ENCODE data around the gene HDAC3. TPM values are rescaled to one million over a fixed set of nuclear protein-coding genes. Genes with fewer than 3 reads are reported as not detected.
A peak's percentile ranks its signal among the peaks of the same experiment; 100 is the strongest.
"Not testable (repeated sequence)": the region's sequence is repeated elsewhere in the genome, so short reads cannot be mapped to it uniquely, and the experiment has no call there.

HDAC3 gene
- total RNA-seq, 6 experiments from 2014 or later: 18.2 to 26.5 (median 23.3) TPM

DNA sequence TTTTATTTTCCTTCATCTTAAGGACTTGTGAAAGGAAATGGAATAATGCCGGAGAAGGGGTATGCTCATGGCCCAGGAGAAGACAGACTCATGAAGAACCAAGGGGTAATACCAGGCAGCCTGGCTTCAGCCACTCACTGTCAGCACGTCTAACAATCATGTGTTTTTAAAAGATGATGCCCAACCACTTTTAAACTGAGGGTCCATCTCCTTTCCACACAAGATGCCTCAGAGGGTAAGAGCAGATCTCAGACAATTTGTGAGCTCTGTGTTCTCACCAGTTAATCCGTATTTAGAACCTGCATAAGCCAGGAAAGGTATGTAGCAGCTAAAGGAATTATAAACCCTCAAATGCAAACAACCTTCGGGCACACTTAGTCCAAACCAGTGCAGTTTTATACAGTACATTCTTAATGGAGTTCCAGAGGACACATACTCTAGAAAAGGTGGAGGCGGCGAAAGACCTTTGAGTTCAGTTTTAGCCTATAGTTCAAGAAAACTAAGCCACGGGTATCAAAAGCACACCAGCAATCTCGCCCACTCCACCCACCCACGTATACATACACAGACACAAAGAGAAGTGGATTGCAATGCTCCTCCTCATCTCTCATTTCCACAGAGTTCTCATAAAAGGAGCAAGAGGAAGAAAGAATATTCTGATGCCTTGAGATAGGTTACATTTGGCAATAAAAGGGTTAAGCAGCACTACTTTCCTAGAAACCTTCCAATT is 20.5 kb downstream of the HDAC3 start:
- Histone ChIP-seq H3K4me3 (peak overlapping the region in 2 of 3 donors; percentile 17 to 93), H3K36me3 (peaks cover 0 to 8% (median 0%) of the 10 kb centered on the region in 4 donors), H3K27me3 (no peaks in the 10 kb centered on the region), H3K4me1 (peaks cover 0 to 63% (median 32%) of the 10 kb centered on the region in 4 donors), H3K9me3 (no peaks in the 10 kb centered on the region), H3K27ac (peak overlapping the region; percentile 30 to 99 (median 98))
- intact Hi-C loops (cut with DNase I): no loop called here
- 29% methylated on average over 9 of the region's 9 CpGs for WGBS (ENCODE audit: insufficient coverage, low coverage, low lambda C conversion rate, missing lambda C conversion rate)
- DNase-seq (no peak), ATAC-seq (no peak)
- no peak for TF ChIP-seq POLR2A (IDR thresholded peaks at IDR 0.05)
- TF ChIP-seq, protein P1, sequence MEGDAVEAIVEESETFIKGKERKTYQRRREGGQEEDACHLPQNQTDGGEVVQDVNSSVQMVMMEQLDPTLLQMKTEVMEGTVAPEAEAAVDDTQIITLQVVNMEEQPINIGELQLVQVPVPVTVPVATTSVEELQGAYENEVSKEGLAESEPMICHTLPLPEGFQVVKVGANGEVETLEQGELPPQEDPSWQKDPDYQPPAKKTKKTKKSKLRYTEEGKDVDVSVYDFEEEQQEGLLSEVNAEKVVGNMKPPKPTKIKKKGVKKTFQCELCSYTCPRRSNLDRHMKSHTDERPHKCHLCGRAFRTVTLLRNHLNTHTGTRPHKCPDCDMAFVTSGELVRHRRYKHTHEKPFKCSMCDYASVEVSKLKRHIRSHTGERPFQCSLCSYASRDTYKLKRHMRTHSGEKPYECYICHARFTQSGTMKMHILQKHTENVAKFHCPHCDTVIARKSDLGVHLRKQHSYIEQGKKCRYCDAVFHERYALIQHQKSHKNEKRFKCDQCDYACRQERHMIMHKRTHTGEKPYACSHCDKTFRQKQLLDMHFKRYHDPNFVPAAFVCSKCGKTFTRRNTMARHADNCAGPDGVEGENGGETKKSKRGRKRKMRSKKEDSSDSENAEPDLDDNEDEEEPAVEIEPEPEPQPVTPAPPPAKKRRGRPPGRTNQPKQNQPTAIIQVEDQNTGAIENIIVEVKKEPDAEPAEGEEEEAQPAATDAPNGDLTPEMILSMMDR (IDR thresholded peaks at IDR 0.05): no peak

DNA sequence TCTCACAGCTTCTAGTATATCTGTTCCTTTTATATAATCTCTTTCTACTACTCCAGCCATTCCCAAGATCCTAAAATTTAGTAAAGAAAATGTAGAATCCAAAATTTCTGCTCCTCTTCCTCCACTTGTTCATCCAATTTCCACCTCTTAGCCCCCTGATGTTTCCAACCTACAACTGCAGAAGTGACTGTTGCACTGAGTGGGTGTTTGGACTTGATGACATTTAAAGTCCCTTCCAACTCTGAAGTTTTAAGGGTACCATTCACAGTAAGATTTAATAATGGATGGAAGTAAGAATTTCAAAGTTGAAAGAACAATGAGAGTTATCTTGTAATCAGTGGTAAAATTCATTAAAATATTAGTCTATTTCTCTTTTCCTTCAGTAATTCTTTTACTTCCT is 23.3 kb downstream of the HDAC3 start:
- no peaks in the 10 kb centered on the region for H3K36me3 ChIP-seq
- H3K4me3 ChIP-seq: no peak overlapping the region
- H3K4me1 ChIP-seq: peaks cover 0 to 68% (median 28%) of the 10 kb centered on the region in 4 donors
- no peak for DNase-seq
- H3K27me3 ChIP-seq: no peaks in the 10 kb centered on the region
- H3K27ac ChIP-seq: no peak overlapping the region
- intact Hi-C loops (cut with DNase I): no loop called here
- no peak for TF ChIP-seq POLR2A (IDR thresholded peaks at IDR 0.05)
- TF ChIP-seq, protein P1 (IDR thresholded peaks at IDR 0.05): no peak
- ATAC-seq: no peak
- no peaks in the 10 kb centered on the region for H3K9me3 ChIP-seq

DNA sequence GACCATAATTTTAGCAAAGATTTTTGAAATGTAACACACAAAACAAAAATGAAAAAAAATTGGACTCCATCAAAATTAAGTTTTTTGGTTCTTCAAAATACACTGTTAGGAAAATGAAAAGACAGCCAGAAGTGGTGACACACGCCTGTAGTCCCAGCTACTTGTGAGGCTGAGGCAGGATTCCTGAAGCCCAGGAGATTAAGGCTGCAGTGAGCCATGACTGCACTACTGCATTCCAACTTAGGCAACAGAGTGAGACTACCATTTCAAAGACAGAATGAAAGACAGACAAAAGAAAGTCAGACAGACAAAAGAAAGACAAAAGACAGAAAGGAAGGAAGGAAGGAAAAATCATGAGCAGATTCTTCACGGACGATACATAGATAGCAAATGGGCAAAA is 25.4 kb downstream of the HDAC3 start:
- ATAC-seq: no peak
- Histone ChIP-seq H3K4me3 (no peak overlapping the region), H3K9me3 (no peaks in the 10 kb centered on the region), H3K27ac (no peak overlapping the region), H3K27me3 (no peaks in the 10 kb centered on the region), H3K36me3 (no peaks in the 10 kb centered on the region), H3K4me1 (peaks cover 0 to 72% (median 29%) of the 10 kb centered on the region in 4 donors)
- WGBS (ENCODE audit: insufficient coverage, low coverage, low lambda C conversion rate, missing lambda C conversion rate): 68% methylated on average over 3 of the region's 3 CpGs
- no peak for DNase-seq
- intact Hi-C loops (cut with DNase I): no loop called here
- TF ChIP-seq POLR2A (IDR thresholded peaks at IDR 0.05): no peak

DNA sequence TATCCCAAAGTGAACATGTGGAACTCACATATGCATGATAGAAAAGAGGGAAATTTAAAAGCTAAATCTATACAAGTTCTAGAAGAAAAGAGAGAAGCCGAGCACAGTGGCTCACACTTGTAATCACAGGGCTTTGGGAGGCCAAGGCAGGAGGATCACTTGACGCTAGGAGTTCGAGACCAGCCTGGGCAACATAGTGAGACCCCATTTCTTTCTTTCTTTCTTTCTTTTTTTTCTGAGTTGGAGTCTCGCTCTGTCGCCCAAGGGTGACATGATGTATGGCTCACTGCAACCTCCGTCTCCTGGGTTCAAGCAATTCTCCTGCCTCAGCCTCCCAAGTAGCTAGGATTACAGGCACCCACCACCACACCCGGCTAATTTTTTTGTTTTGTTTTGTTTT is 26.7 kb downstream of the HDAC3 start:
- intact Hi-C loops (cut with DNase I); ATAC-seq; H3K27me3 ChIP-seq; H3K4me3 ChIP-seq; H3K9me3 ChIP-seq; H3K36me3 ChIP-seq; DNase-seq: not testable (repeated sequence)
- 83% methylated on average over 7 of the region's 7 CpGs for WGBS (ENCODE audit: insufficient coverage, low coverage, low lambda C conversion rate, missing lambda C conversion rate)
- H3K27ac ChIP-seq: peak overlapping the region in 2 of 3 donors; percentile 71 to 96
- H3K4me1 ChIP-seq: peaks cover 0 to 76% (median 30%) of the 10 kb centered on the region in 4 donors

DNA sequence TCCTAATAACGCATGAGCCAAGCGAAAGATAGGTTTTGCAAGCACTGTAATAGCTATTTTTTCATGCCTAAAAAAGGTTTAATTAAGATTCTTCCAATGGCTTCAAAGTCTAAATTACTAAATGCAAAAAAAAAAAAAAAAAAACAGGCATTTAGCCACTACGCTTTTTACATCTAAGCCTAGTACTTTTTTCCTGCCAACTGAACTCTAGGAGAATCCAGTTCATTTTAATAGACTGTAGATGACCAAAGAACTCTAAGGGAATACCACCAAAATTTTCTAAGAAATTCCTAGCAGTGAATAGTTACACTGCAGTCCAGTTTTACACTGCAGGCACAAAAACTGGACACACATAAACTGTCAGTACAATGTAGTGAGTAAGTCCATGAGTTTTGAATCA is 27.6 kb downstream of the HDAC3 start:
- peak in 3 of 4 donors; percentile 32 to 52 (median 34) for ATAC-seq
- 21% methylated on average over 3 of the region's 3 CpGs for WGBS (ENCODE audit: insufficient coverage, low coverage, low lambda C conversion rate, missing lambda C conversion rate)
- no peaks in the 10 kb centered on the region for H3K27me3 ChIP-seq
- intact Hi-C loops (cut with DNase I): no loop called here
- H3K4me1 ChIP-seq: peaks cover 0 to 80% (median 29%) of the 10 kb centered on the region in 4 donors
- DNase-seq: no peak
- no peaks in the 10 kb centered on the region for H3K36me3 ChIP-seq
- peak overlapping the region in 1 of 3 donors; percentile 20 for H3K4me3 ChIP-seq
- TF ChIP-seq, protein P1 (IDR thresholded peaks at IDR 0.05): no peak
- no peak for TF ChIP-seq POLR2A (IDR thresholded peaks at IDR 0.05)
- H3K9me3 ChIP-seq: no peaks in the 10 kb centered on the region
- peak overlapping the region in 2 of 3 donors; percentile 71 to 96 for H3K27ac ChIP-seq
